Subcutaneous abdominal adipose tissue (tissue), 5 donors: Measurements from ENCODE around the gene RYK.
"Not testable (repeated sequence)": the region's sequence is repeated elsewhere in the genome, so short reads cannot be mapped to it uniquely, and the experiment has no call there.

Experiments
- H3K27ac ChIP-seq: one replicate; pipeline ENCODE4 v1.7.0; 2013; ENCODE audit warnings: low read depth, mild to moderate bottlenecking, inconsistent platforms, low read length, moderate library complexity
- H3K27me3 ChIP-seq, 5 donors: one replicate each; pipeline ENCODE4 v1.7.0; 2013; ENCODE audit warnings: low read length in 5 of 5, inconsistent platforms in 1 of 5; ENCODE audit not compliant: control insufficient read depth in 5 of 5, insufficient read depth in 4 of 5
- H3K36me3 ChIP-seq, 5 donors: one replicate each; pipeline ENCODE4 v1.7.0; 2013; ENCODE audit warnings: low read length in 5 of 5; ENCODE audit not compliant: control insufficient read depth in 5 of 5, insufficient read depth in 5 of 5
- H3K4me1 ChIP-seq, 5 donors: one replicate each; pipeline ENCODE4 v1.7.0; 2013; ENCODE audit warnings: low read length in 5 of 5, mild to moderate bottlenecking in 3 of 5, moderate library complexity in 1 of 5; ENCODE audit not compliant: control insufficient read depth in 5 of 5, insufficient read depth in 5 of 5
- H3K4me3 ChIP-seq, 5 donors: one replicate each; pipeline ENCODE4 v1.7.0; 2013; ENCODE audit warnings: low read length in 5 of 5, low read depth in 1 of 5
- H3K9ac ChIP-seq, 5 donors: one replicate each; pipeline ENCODE4 v1.7.0; 2013; ENCODE audit warnings: low read length in 5 of 5, mild to moderate bottlenecking in 4 of 5, moderate library complexity in 3 of 5
- H3K9me3 ChIP-seq, 5 donors: one replicate each; pipeline ENCODE4 v1.7.0; 2013; ENCODE audit warnings: low read length in 5 of 5; ENCODE audit not compliant: control insufficient read depth in 5 of 5
- donor health status: healthy.
- donor health status: healthy.
- donor health status: healthy.
- donor health status: healthy.
- donor health status: healthy.

RYK gene

GRCh38 chr3:134284438-134284837 is 33.8 kb upstream of the RYK start:
- no peaks in the 10 kb centered on the region for H3K36me3 ChIP-seq
- H3K9me3 ChIP-seq = no peaks in the 10 kb centered on the region
- H3K4me3 ChIP-seq = no peak overlapping the region
- H3K27me3 ChIP-seq = no peaks in the 10 kb centered on the region
- no peak overlapping the region for H3K27ac ChIP-seq
- no peak overlapping the region for H3K9ac ChIP-seq
- peaks cover 0 to 8% (median 5%) of the 10 kb centered on the region in 5 donors for H3K4me1 ChIP-seq

GRCh38 chr3:134282659-134283047 is 32.0 kb upstream of the RYK start:
- Histone ChIP-seq H3K4me1 (peaks cover 0 to 13% (median 10%) of the 10 kb centered on the region in 5 donors), H3K9me3 (no peaks in the 10 kb centered on the region), H3K4me3 (no peak overlapping the region), H3K27me3 (no peaks in the 10 kb centered on the region), H3K27ac (no peak overlapping the region), H3K36me3 (no peaks in the 10 kb centered on the region), H3K9ac (no peak overlapping the region)

GRCh38 chr3:134281912-134282658 is 31.4 kb upstream of the RYK start:
- no peak overlapping the region for H3K9ac ChIP-seq
- peaks cover 0 to 18% (median 13%) of the 10 kb centered on the region in 5 donors for H3K4me1 ChIP-seq
- H3K4me3 ChIP-seq = no peak overlapping the region
- H3K27me3 ChIP-seq = no peaks in the 10 kb centered on the region
- no peaks in the 10 kb centered on the region for H3K36me3 ChIP-seq
- H3K27ac ChIP-seq = no peak overlapping the region
- no peaks in the 10 kb centered on the region for H3K9me3 ChIP-seq

GRCh38 chr3:134279466-134279865 is 28.8 kb upstream of the RYK start:
- no peak overlapping the region for H3K4me3 ChIP-seq
- H3K9ac ChIP-seq = no peak overlapping the region
- H3K9me3 ChIP-seq = no peaks in the 10 kb centered on the region
- H3K27me3 ChIP-seq = no peaks in the 10 kb centered on the region
- peaks cover 0 to 28% (median 22%) of the 10 kb centered on the region in 5 donors for H3K4me1 ChIP-seq
- no peaks in the 10 kb centered on the region for H3K36me3 ChIP-seq
- H3K27ac ChIP-seq = no peak overlapping the region

- Histone ChIP-seq H3K9ac (no peak overlapping the region), H3K36me3 (no peaks in the 10 kb centered on the region), H3K4me1 (peaks cover 0 to 28% (median 22%) of the 10 kb centered on the region in 5 donors), H3K9me3 (no peaks in the 10 kb centered on the region), H3K4me3 (no peak overlapping the region), H3K27me3 (no peaks in the 10 kb centered on the region), H3K27ac (no peak overlapping the region)
Observed at GRCh38 chr3:134277066-134277660, 26.5 kb upstream of the RYK start.

GRCh38 chr3:134276086-134276485 is 25.4 kb upstream of the RYK start:
- no peaks in the 10 kb centered on the region for H3K9me3 ChIP-seq
- no peak overlapping the region for H3K9ac ChIP-seq
- H3K4me3 ChIP-seq = no peak overlapping the region
- H3K36me3 ChIP-seq = no peaks in the 10 kb centered on the region
- H3K4me1 ChIP-seq = peaks cover 0 to 28% (median 22%) of the 10 kb centered on the region in 5 donors
- H3K27ac ChIP-seq = no peak overlapping the region
- no peaks in the 10 kb centered on the region for H3K27me3 ChIP-seq

GRCh38 chr3:134275110-134275509 is 24.5 kb upstream of the RYK start:
- H3K4me3 ChIP-seq, H3K36me3 ChIP-seq, H3K9me3 ChIP-seq, H3K27me3 ChIP-seq, H3K27ac ChIP-seq, H3K9ac ChIP-seq: not testable (repeated sequence)
- H3K4me1 ChIP-seq = peaks cover 0 to 32% (median 25%) of the 10 kb centered on the region in 5 donors

- H3K36me3 ChIP-seq = no peaks in the 10 kb centered on the region
- no peak overlapping the region for H3K9ac ChIP-seq
- H3K9me3 ChIP-seq = no peaks in the 10 kb centered on the region
- H3K4me3 ChIP-seq = no peak overlapping the region
- H3K4me1 ChIP-seq = peaks cover 0 to 26% (median 22%) of the 10 kb centered on the region in 5 donors
- H3K27ac ChIP-seq = no peak overlapping the region
- no peaks in the 10 kb centered on the region for H3K27me3 ChIP-seq
Observed at GRCh38 chr3:134274571-134274970, 23.9 kb upstream of the RYK start.

- Histone ChIP-seq H3K9me3 (no peaks in the 10 kb centered on the region), H3K36me3 (no peaks in the 10 kb centered on the region), H3K4me3 (no peak overlapping the region), H3K4me1 (peaks cover 0 to 6% (median 4%) of the 10 kb centered on the region in 5 donors), H3K27me3 (no peaks in the 10 kb centered on the region), H3K27ac (no peak overlapping the region), H3K9ac (no peak overlapping the region)
Observed at GRCh38 chr3:134267996-134268395, 17.3 kb upstream of the RYK start.

- Histone ChIP-seq H3K9ac (no peak overlapping the region), H3K27me3 (no peaks in the 10 kb centered on the region)
Observed at GRCh38 chr3:134260987-134261386, 10.3 kb upstream of the RYK start.

More at GRCh38 chr3:134260987-134261386, 10.3 kb upstream of the RYK start:
- Histone ChIP-seq H3K4me1 (peaks cover 0 to 6% (median 2%) of the 10 kb centered on the region in 5 donors), H3K36me3 (no peaks in the 10 kb centered on the region), H3K4me3 (no peak overlapping the region), H3K9me3 (no peaks in the 10 kb centered on the region), H3K27ac (no peak overlapping the region)
